DOHH2 (cell line): ENCODE results near the gene TFPT.
"Not testable (repeated sequence)": the region's sequence is repeated elsewhere in the genome, so short reads cannot be mapped to it uniquely, and the experiment has no call there.

Experiments used
- H3F3A ChIP-seq: fragments of 200-600 bp; sonication (generic), shearing (Covaris generic); 2 replicates; pipeline ENCODE4 v1.6.0; 2016; ENCODE audit warnings: antibody characterized with exemption, mild to moderate bottlenecking; ENCODE audit not compliant: control insufficient read depth, insufficient read depth
- H3K27ac ChIP-seq: fragments of 200-600 bp; sonication (generic); 2 replicates; pipeline ENCODE4 v1.5.1; 2014; ENCODE audit warnings: low read depth, mild to moderate bottlenecking, low read length, moderate library complexity
- H3K27me3 ChIP-seq: fragments of 200-600 bp; sonication (generic); 2 replicates; pipeline ENCODE4 v1.6.1; 2014; ENCODE audit warnings: mild to moderate bottlenecking, low read length, mixed read lengths; ENCODE audit not compliant: control insufficient read depth
- H3K36me3 ChIP-seq: fragments of 200-600 bp; sonication (generic); 2 replicates; pipeline ENCODE4 v1.6.1; 2014; ENCODE audit warnings: mild to moderate bottlenecking, low read length, moderate library complexity, mixed read lengths; ENCODE audit not compliant: control insufficient read depth
- H3K4me1 ChIP-seq: fragments of 200-600 bp; sonication (generic); 2 replicates; pipeline ENCODE4 v1.6.1; 2014; ENCODE audit warnings: mild to moderate bottlenecking, low read length, mixed read lengths; ENCODE audit not compliant: control insufficient read depth
- H3K4me2 ChIP-seq: fragments of 200-600 bp; sonication (generic); 2 replicates; pipeline ENCODE4 v1.6.0; 2014; ENCODE audit warnings: mild to moderate bottlenecking, low read length, moderate library complexity
- H3K4me3 ChIP-seq: fragments of 200-600 bp; sonication (generic); 2 replicates; pipeline ENCODE4 v1.5.1; 2014; ENCODE audit warnings: mild to moderate bottlenecking, low read length, mixed read lengths
- H3K79me2 ChIP-seq: fragments of 200-600 bp; sonication (generic); 2 replicates; pipeline ENCODE4 v1.6.1; 2014; ENCODE audit warnings: mild to moderate bottlenecking, low read length, mixed read lengths; ENCODE audit not compliant: control insufficient read depth
- H3K9me2 ChIP-seq: fragments of 200-600 bp; sonication (generic); replicated peaks from 2 replicates; pipeline ENCODE4 v1.6.1; 2014; ENCODE audit warnings: mild to moderate bottlenecking, low read length, mixed read lengths; ENCODE audit not compliant: control insufficient read depth
- H3K9me3 ChIP-seq: fragments of 200-600 bp; sonication (generic); 2 replicates; pipeline ENCODE4 v1.6.1; 2014; ENCODE audit warnings: antibody characterized with exemption, low read length, mixed read lengths; ENCODE audit not compliant: control insufficient read depth, insufficient read depth
- H4K20me1 ChIP-seq: fragments of 200-600 bp; sonication (generic); 2 replicates; pipeline ENCODE4 v1.6.0; 2014; ENCODE audit warnings: low read depth, mild to moderate bottlenecking, antibody characterized with exemption, low read length, moderate library complexity; ENCODE audit not compliant: control insufficient read depth, insufficient read depth
- EZH2phosphoT487 ChIP-seq: fragments of 200-600 bp; sonication (generic); IDR thresholded peaks from 2 replicates; pipeline ENCODE4 v1.6.1; 2017; ENCODE audit warnings: borderline replicate concordance, mild to moderate bottlenecking, antibody characterized with exemption, low read length, moderate library complexity, mixed read lengths
- TF ChIP-seq, protein P1 (sequence below): fragments of 200-600 bp; sonication (generic); IDR thresholded peaks from one replicate; pipeline ENCODE4 v1.5.1; 2014; ENCODE audit warnings: antibody characterized with exemption, mild to moderate bottlenecking, low read depth, low read length; ENCODE audit not compliant: poor library complexity, severe bottlenecking

TFPT gene

DNA sequence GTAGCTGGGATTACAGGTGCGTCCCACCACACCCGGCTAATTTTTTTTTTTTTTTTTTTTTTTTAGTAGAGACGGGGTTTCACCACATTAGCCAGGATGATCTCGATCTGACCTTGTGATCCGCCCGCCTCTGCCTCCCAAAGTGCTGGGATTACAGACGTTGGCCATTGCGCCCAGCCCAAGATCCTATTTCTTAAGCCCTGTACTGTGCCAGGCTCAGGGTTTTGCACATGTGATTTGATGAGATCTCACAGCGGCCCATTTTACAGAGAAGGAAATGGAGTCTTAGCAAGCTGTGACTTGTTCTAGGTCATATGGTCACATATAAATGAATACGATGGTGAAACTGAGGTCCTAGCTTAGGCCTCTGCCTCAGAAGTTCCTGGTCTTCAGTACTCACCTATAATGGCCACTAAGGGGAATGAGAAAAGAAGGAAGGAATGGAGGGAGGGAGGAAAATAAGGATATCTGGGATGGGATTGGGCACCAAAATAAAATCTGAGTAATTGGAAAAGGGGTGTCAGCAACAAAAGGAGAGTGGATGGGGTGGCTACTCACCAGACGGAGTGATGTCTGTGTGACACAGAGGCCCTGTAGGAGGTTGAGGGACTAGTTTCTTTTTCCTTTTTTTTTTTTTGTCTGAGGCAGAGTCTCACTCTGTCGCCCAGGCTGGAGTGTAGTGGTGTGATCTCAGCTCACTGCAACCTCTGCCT is 16.1 kb downstream of the TFPT start:
- H3K27ac ChIP-seq: no peak overlapping the region
- no peak overlapping the region for H3K4me2 ChIP-seq
- TF ChIP-seq EZH2phosphoT487: no peak
- TF ChIP-seq, protein P1, sequence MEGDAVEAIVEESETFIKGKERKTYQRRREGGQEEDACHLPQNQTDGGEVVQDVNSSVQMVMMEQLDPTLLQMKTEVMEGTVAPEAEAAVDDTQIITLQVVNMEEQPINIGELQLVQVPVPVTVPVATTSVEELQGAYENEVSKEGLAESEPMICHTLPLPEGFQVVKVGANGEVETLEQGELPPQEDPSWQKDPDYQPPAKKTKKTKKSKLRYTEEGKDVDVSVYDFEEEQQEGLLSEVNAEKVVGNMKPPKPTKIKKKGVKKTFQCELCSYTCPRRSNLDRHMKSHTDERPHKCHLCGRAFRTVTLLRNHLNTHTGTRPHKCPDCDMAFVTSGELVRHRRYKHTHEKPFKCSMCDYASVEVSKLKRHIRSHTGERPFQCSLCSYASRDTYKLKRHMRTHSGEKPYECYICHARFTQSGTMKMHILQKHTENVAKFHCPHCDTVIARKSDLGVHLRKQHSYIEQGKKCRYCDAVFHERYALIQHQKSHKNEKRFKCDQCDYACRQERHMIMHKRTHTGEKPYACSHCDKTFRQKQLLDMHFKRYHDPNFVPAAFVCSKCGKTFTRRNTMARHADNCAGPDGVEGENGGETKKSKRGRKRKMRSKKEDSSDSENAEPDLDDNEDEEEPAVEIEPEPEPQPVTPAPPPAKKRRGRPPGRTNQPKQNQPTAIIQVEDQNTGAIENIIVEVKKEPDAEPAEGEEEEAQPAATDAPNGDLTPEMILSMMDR: no peak
- H3F3A ChIP-seq: peaks cover 6% of the 10 kb centered on the region; the same call in 1 of the 2 replicates
- H3K9me2 ChIP-seq: no peaks in the 10 kb centered on the region
- peaks cover 1% of the 10 kb centered on the region; the same call in 1 of the 2 replicates for H3K9me3 ChIP-seq
- H4K20me1 ChIP-seq: no peaks in the 10 kb centered on the region
- no peak overlapping the region for H3K4me3 ChIP-seq
- peaks cover 17% of the 10 kb centered on the region for H3K79me2 ChIP-seq
- H3K36me3 ChIP-seq: peaks cover 3% of the 10 kb centered on the region; the same call in 1 of the 2 replicates
- H3K27me3 ChIP-seq: no peaks in the 10 kb centered on the region
- H3K4me1 ChIP-seq: peaks cover 33% of the 10 kb centered on the region

DNA sequence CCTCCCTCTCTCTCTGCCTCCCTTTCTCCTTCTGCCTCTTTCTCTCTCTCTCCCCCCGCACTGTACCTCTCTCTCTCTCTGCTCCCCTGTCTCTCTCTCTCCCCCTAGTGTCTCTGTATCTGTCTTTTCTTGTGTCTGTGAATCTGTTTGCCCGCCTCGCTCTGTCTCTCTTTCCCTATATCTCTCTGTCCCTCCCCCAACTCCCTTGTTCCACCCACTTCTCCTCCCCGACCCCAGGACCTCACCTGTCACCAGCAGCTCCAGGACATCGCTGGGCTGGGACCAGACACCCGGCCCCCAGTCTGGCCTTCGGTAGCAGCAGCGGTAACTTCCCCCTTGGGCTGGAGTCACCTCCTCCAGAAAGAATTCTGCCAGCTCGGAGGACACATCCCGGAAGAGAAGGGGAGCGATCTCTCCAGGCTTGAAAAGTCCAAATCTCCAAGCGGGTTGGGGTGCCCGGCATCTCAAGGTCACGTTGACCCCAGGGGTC is 18.8 kb downstream of the TFPT start:
- H3F3A ChIP-seq: peaks cover 6% of the 10 kb centered on the region; the same call in 1 of the 2 replicates
- peak overlapping the region; percentile 37 for H3K27ac ChIP-seq
- no peaks in the 10 kb centered on the region for H3K9me2 ChIP-seq
- peaks cover 3% of the 10 kb centered on the region; the same call in 1 of the 2 replicates for H3K9me3 ChIP-seq
- peak overlapping the region; percentile 92 for H3K4me3 ChIP-seq
- no peaks in the 10 kb centered on the region for H3K79me2 ChIP-seq
- H3K4me2 ChIP-seq: peak overlapping the region; percentile 100
- TF ChIP-seq EZH2phosphoT487: no peak
- TF ChIP-seq, protein P1: peak; percentile 52
- H4K20me1 ChIP-seq: no peaks in the 10 kb centered on the region
- H3K4me1 ChIP-seq: peaks cover 17% of the 10 kb centered on the region
- H3K27me3 ChIP-seq: no peaks in the 10 kb centered on the region
- H3K36me3 ChIP-seq: no peaks in the 10 kb centered on the region

DNA sequence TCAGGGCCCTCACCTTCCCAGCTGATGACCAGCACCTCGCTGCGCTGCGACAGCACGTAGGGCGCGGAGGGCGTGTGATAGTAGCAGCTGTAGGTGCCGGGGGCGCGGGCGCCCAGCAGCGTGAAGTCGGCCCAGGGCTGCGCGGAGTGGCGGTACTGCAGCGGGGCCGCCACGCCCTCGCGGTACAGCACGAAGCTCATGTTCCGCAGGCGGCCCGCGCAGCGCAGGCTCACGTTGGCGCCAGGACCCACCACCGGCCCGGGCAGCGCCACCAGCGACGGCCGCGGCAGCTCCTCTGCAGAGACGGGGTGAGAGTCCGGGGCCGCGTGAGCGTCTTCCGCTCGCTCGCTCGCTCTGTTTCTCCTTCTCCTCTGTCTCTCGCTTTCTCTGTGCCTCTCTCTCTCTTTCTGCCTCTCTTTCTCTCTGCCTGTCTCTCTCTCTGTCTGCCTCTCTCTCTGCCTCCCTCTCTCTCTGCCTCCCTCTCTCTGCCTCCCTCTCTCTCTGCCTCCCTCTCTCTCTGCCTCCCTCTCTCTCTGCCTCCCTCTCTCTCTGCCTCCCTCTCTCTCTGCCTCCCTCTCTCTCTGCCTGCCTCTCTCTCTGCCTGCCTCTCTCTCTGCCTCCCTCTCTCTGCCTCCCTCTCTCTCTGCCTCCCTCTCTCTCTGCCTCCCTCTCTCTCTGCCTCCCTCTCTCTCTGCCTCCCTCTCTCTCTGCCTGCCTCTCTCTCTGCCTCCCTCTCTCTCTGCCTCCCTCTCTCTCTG is 19.4 kb downstream of the TFPT start:
- not testable (repeated sequence) for H3K36me3 ChIP-seq, H3K27me3 ChIP-seq, H4K20me1 ChIP-seq, H3K79me2 ChIP-seq, H3F3A ChIP-seq, H3K9me3 ChIP-seq, H3K27ac ChIP-seq, H3K9me2 ChIP-seq
- Histone ChIP-seq H3K4me1 (peaks cover 17% of the 10 kb centered on the region), H3K4me2 (peak overlapping the region; percentile 100), H3K4me3 (peak overlapping the region; percentile 92)
